Hematopoietic multipotent progenitor cell treated with erythropoietin and hydrocortisone succinate and interleukin-3 and kit ligand, for 6 days (in vitro differentiated cells): Measurements from ENCODE around the gene NLRP5.
A peak's percentile ranks its signal among the peaks of the same experiment; 100 is the strongest.
"Not testable (repeated sequence)": the region's sequence is repeated elsewhere in the genome, so short reads cannot be mapped to it uniquely, and the experiment has no call there.

Experiments
- DNase-seq: peaks from one replicate; pipeline ENCODE4 v3.0.0-alpha.2; 2015

NLRP5 gene

DNA sequence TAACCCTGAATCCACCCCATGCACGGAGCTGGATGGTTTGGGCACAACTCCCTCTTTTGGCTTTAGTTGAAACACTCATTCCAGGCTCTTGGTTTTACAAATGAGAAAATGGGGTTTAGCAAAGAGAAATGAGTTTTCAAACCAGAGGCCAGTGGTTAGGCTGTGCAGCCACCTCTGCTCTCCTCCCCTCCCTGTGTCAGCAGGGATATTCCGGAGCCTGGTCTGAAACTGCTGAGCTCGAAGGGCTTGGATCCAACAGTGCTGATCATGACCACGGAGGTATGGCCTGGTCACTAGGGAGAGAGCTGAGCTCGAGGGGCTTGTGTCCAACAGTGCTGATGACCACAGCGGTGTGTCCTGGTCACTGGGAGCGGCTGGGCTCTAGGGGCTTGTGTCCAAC, 93.0 kb downstream of the NLRP5 start:
- no peak for DNase-seq

DNA sequence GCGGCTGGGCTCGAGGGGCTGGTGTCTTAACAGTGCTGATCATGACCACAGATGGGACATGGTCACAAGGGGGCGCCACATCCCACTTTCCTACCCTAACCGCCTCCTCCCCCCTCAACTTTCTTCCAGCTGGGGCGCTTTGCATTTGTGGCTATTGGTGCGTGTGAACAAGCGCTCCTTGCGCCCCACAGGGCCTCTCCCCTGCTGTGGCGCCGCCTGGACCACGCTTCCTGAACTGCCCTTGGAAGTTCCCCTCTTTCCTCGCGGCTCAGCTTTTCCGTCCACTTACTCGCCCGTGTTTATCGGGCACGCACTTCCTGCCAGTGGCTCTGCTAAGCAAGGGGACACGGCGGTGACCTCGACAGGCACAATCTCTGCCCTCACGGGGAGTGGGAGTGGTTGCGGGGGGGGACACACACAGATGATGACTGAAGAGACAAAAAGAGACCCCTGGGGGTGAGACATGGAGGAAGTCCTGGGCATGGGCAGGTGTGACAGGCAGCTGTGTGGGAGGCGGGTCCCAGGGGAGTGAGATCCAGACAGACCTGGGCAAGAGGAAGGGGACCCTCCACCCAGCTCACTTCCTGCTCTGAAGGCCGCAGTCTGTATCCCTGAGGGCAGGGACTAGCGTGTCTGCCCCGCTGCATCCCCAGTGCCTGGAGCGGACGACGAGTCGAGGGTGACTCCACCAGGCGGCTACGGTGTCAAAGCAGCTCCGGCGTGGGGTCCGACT, 94.3 kb downstream of the NLRP5 start:
- DNase-seq: peak; percentile 93

DNA sequence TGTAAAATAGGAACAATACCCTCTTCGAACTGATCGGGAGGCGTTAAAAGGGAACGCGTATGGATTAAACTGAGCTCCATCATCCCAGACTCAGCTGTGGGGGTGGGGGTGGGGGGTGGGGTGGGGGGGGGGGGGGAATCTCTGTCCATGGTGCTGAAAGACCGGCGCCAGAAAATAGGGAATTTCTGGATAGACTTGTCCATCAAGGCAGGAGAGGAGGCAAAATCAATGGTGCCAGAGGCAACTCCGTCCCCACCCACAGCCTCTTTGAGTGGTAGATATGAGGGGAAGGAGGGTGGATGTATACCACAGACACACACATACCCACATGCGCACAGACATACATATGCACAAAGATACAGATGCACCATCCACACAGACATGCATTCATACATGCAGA, 97.1 kb downstream of the NLRP5 start:
- no peak for DNase-seq

GRCh38 chr19:56084835-56085536, 98.4 kb downstream of the NLRP5 start:
- DNase-seq: no peak

- no peak for DNase-seq
Observed at GRCh38 chr19:56085571-56086275, 99.1 kb downstream of the NLRP5 start.

GRCh38 chr19:56086671-56087430, 100.3 kb downstream of the NLRP5 start:
- DNase-seq: no peak

- no peak for DNase-seq
Observed at GRCh38 chr19:56087647-56088496, 101.3 kb downstream of the NLRP5 start.

- no peak for DNase-seq
Observed at GRCh38 chr19:56088497-56089215, 102.1 kb downstream of the NLRP5 start.

DNA sequence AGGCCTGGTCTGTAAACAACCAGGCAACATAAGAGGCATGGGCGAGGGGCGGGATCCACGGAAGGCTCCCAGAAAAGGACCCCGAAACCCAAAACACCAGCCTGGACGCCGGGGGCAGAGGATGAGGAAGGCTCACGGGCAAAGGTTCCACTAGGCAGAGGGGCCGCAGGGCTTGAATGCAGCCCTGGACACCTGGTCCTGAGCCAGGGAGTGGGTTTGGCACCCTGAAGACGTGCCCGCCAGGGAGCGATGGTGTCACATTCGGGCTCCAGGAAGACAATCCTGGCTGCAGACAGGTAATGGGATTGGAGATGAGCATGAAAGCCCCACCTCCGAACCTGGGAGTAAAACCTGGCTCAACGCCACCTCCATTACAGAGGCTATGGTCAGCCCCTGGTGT, 102.8 kb downstream of the NLRP5 start:
- no peak for DNase-seq

DNA sequence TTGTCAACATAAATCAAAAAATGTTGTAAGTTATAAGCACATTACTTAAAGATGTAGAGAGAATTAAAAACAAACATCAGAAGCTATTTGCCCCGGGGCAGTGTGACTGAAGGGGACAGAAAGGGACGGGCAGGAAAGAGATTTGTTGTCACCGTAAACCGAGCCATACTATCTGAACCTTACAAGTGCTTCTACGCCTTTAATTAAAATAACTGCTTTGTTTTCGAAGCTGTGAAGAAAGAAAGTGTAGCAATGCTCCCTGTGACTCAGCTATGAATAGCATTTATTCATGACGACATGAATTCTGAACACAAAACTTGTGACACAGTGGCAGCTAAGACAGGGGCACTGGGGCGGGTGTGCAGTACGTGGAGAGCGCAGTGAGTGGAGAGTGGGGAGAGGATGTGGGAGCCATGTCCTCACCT, 104.5 kb downstream of the NLRP5 start:
- DNase-seq: no peak

DNA sequence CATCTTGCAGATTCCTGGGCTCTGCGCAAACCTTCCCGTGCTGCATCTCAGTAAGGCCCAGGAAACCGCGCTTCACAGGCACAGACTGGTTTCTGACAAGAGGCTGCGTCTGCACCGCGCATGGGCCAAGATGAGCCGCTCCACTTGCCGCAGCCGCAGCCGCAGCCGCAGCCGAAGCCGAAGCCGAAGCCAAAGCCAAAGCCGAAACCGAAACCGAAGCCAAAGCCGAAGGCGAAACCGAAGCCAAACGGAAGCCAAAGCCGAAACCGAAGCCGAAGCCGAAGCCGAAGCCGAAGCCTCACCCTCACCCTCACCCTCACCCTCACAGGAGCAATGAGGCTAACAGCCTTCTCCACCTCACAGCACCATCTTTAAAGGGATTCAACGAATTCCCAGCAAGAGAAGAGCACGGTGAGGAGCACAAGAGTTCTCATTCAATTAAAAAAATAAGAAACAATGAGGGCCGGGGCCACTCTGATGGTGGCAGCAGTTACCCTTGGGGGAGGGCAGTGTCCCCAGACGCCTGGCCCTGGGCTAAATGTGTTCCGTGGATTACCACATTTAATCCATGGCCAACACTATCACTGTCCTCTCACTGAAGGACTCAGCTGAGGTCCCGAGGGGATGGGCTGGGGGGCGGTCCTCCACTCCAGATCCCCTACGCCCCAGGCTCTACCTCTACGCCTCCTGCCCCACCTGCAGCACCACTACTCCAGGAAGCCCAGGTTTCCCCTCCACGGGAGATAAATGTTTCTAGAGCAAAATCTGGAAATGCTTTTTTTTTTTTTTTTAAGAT, 105.4 kb downstream of the NLRP5 start:
- no peak for DNase-seq

DNA sequence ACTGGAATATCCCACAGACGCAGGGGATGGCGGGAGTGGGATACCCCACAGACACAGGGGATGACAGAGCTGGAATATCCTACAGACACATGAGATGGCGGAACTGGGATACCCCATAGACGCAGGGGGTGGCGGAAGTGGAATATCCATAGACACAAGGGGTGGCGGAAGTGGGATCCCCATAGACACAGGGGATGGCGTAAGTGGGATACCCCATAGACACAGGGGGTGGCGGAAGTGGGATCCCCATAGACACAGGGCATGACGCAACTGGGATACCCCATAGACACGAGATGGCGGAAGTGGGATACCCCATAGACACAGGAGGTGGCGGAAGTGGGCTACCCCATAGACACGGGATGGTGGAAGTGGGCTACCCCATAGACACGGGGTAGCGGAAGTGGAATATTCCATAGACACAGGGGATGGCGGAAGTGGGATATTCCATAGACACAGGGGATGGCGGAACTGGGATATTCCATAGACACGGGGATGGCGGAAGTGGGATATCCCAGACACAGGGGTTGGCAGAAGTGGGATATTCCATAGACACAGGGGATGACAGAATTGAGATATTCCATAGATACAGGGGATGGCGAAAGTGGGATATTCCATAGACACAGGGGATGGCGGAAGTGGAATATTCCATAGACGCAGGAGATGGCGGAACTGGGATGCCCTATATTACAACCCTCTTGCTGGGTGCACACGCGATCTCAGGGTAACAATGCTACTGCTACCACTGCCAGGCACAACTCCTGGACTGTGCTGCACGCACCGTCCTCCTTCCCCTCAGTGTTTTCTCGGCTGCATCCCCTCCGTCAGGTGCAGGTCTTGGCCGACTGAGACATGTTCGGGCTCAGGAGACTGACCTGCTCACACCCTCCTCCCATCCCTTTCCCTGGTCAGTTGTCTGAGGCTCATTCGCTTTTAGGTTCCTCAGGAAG, 106.4 kb downstream of the NLRP5 start:
- no peak for DNase-seq

DNA sequence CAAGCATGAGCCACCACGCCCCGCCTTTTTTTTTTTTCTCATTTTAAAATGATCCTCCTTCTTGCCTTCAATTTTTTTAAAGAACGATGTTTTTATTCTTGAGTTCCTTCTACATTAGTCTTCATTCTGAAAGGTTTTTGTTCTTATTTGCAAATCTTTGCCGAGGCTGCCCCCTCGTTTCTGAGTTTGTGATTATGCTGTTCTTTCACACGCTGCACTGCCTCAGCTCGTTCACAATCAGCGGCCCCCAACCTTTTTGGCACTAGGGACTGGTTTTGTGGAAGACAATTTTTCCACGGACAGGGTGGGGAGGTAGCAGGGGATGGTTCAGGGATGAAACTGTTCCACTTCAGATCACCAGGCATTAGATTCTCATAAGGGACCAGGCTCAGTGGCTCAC, 107.9 kb downstream of the NLRP5 start:
- DNase-seq: no peak

DNA sequence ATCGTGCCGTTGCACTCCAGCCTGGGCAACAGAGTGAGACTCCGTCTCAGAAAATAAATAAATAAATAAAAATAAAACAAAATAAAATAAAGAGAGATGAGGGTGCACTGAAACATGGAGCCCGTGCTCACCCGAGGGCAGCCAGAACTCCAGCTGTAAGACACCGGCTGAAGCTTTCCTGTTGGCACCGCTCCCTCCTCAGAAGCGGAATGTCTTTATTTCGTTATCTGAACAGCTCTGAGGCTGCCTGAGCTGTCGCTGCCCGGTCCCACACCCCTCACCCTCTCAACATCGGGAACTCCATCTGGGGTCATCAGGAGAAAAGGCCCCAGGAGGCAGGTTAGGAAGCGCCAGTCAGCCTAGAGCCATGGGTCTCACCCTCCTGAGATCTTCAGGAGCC, 110.1 kb downstream of the NLRP5 start:
- DNase-seq: no peak

DNA sequence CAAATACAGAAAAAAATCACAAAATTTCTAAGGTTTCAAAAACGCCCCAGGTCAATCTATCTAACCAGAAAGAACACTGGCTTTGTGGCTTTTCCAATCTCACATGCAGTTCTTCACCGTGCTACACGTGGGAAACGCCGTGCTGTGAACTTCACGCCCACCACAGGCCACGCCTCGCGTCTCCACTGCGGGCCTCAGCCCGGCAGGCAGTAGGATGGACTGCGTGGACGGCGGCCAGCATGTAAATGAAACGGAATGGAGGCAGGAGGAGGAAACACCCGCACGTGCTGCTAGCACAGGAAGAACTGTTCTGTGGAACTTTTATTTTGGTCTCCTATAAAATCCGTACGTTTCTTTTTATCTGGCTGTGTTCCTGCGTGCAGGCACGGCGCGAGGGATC, 110.7 kb downstream of the NLRP5 start:
- DNase-seq: no peak

DNA sequence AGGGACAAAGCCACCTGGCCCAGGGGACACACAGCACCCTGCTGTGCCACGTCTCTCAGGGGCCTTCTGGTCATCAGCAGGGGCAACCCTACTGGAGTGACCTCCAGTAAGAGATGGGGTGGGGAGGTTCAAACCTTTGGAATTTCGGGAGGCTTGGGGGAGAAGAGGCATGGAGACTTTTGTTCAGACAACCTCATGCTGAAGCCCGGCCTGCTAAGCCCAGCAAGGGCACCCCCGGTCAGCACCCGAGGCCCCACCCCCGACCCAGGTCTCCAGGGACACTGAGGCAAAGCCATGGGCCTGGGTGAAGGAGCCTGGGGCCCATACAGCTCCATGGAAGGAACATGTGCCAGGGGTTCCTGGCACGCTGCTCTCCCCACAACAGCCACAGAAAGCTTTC, 111.2 kb downstream of the NLRP5 start:
- no peak for DNase-seq

- DNase-seq: not testable (repeated sequence)
Observed at GRCh38 chr19:56098237-56098636, 111.7 kb downstream of the NLRP5 start.

GRCh38 chr19:56098731-56099568, 112.4 kb downstream of the NLRP5 start:
- DNase-seq: no peak
